Mucosa of rectum (tissue), 2 donors: ENCODE results near the gene KDM6B.

Source experiments
- H3K27ac ChIP-seq, 2 donors: one replicate each; pipeline ENCODE4 v1.7.0; 2013; ENCODE audit warnings: inconsistent platforms in 2 of 2, low read depth in 2 of 2, low read length in 2 of 2
- H3K27me3 ChIP-seq, 2 donors: one replicate each; pipeline ENCODE4 v1.7.0; 2013; ENCODE audit warnings: low read length in 2 of 2; ENCODE audit not compliant: control insufficient read depth in 2 of 2, insufficient read depth in 2 of 2
- H3K36me3 ChIP-seq, 2 donors: one replicate each; pipeline ENCODE4 v1.7.0; 2013; ENCODE audit warnings: low read length in 2 of 2; ENCODE audit not compliant: control insufficient read depth in 2 of 2, insufficient read depth in 2 of 2
- H3K4me1 ChIP-seq, 2 donors: one replicate each; pipeline ENCODE4 v1.7.0; 2013; ENCODE audit warnings: low read length in 2 of 2, mild to moderate bottlenecking in 1 of 2; ENCODE audit not compliant: control insufficient read depth in 2 of 2, insufficient read depth in 2 of 2
- H3K4me3 ChIP-seq, 2 donors: one replicate each; pipeline ENCODE4 v1.7.0; 2013; ENCODE audit warnings: low read length in 2 of 2
- H3K9ac ChIP-seq, 2 donors: one replicate each; pipeline ENCODE4 v1.7.0; 2013; ENCODE audit warnings: low read length in 2 of 2, low read depth in 1 of 2, mild to moderate bottlenecking in 1 of 2
- H3K9me3 ChIP-seq, 2 donors: one replicate each; pipeline ENCODE4 v1.7.0; 2013; ENCODE audit warnings: low read length in 2 of 2; ENCODE audit not compliant: control insufficient read depth in 2 of 2
- donor health status: healthy.
- donor health status: Normal muscosa, but diverticular disease.

Gene KDM6B

DNA sequence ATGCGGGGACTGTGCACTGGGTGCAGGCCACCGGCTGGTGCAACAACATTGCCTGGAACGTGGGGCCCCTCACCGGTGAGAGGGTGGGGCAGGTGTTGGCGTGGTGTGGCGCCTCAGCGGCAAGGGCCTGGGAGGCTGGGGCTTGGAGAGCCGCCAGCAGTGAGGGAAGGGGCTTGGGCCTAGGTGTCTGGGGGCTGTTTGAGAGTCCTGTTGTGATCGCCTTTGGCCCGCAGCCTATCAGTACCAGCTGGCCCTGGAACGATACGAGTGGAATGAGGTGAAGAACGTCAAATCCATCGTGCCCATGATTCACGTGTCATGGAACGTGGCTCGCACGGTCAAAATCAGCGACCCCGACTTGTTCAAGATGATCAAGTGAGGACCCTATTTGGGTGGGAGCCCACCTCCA is 18.2 kb downstream of the KDM6B start:
- H3K27ac ChIP-seq, result peak overlapping the region in 1 of 2 donors; percentile 43
- H3K4me3 ChIP-seq, result peak overlapping the region in 1 of 2 donors; percentile 46
- no peaks in the 10 kb centered on the region for H3K27me3 ChIP-seq
- H3K4me1 ChIP-seq, result peaks cover 26 to 29% of the 10 kb centered on the region in 2 donors
- H3K9ac ChIP-seq, result no peak overlapping the region
- peaks cover 38 to 44% of the 10 kb centered on the region in 2 donors for H3K36me3 ChIP-seq
- no peaks in the 10 kb centered on the region for H3K9me3 ChIP-seq

DNA sequence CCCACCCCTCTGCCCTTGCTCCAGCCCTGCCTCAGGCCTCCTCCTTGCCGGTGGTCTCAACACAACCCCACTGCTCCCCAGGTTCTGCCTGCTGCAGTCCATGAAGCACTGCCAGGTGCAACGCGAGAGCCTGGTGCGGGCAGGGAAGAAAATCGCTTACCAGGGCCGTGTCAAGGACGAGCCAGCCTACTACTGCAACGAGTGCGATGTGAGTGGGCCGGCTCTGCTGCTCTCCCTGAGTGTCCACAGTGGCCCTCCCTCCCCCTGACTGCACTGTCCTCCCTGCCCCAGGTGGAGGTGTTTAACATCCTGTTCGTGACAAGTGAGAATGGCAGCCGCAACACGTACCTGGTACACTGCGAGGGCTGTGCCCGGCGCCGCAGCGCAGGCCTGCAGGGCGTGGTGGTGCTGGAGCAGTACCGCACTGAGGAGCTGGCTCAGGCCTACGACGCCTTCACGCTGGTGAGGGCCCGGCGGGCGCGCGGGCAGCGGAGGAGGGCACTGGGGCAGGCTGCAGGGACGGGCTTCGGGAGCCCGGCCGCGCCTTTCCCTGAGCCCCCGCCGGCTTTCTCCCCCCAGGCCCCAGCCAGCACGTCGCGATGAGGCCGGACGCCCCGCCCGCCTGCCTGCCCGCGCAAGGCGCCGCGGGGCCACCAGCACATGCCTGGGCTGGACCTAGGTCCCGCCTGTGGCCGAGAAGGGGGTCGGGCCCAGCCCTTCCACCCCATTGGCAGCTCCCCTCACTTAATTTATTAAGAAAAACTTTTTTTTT is 19.1 kb downstream of the KDM6B start:
- Histone ChIP-seq H3K4me3 (no peak overlapping the region), H3K9ac (no peak overlapping the region), H3K27me3 (no peaks in the 10 kb centered on the region), H3K27ac (no peak overlapping the region), H3K9me3 (no peaks in the 10 kb centered on the region), H3K36me3 (peaks cover 38 to 41% of the 10 kb centered on the region in 2 donors), H3K4me1 (peaks cover 28 to 31% of the 10 kb centered on the region in 2 donors)

GRCh38 chr17:7853691-7854038 is 19.6 kb downstream of the KDM6B start:
- Histone ChIP-seq H3K27me3 (no peaks in the 10 kb centered on the region), H3K4me3 (no peak overlapping the region), H3K4me1 (peaks cover 33 to 37% of the 10 kb centered on the region in 2 donors), H3K9ac (no peak overlapping the region), H3K9me3 (no peaks in the 10 kb centered on the region), H3K36me3 (peaks cover 36 to 39% of the 10 kb centered on the region in 2 donors), H3K27ac (no peak overlapping the region)

DNA sequence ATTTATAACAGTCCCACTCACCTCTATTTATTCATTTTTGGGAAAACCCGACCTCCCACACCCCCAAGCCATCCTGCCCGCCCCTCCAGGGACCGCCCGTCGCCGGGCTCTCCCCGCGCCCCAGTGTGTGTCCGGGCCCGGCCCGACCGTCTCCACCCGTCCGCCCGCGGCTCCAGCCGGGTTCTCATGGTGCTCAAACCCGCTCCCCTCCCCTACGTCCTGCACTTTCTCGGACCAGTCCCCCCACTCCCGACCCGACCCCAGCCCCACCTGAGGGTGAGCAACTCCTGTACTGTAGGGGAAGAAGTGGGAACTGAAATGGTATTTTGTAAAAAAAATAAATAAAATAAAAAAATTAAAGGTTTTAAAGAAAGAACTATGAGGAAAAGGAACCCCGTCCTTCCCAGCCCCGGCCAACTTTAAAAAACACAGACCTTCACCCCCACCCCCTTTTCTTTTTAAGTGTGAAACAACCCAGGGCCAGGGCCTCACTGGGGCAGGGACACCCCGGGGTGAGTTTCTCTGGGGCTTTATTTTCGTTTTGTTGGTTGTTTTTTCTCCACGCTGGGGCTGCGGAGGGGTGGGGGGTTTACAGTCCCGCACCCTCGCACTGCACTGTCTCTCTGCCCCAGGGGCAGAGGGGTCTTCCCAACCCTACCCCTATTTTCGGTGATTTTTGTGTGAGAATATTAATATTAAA is 20.2 kb downstream of the KDM6B start:
- Histone ChIP-seq H3K27ac (no peak overlapping the region), H3K36me3 (peaks cover 35% of the 10 kb centered on the region in 2 donors), H3K9ac (no peak overlapping the region), H3K4me1 (peaks cover 39 to 41% of the 10 kb centered on the region in 2 donors), H3K9me3 (no peaks in the 10 kb centered on the region), H3K27me3 (no peaks in the 10 kb centered on the region), H3K4me3 (no peak overlapping the region)

- Histone ChIP-seq H3K27me3 (no peaks in the 10 kb centered on the region), H3K4me3 (peak within 1 kb of the TSS in 1 of 2 donors; percentile 33), H3K27ac (peak within 1 kb of the TSS; percentile 52 to 87), H3K4me1 (peaks cover 39 to 41% of the 10 kb centered on the region in 2 donors), H3K36me3 (peaks cover 26 to 28% of the 10 kb centered on the region in 2 donors), H3K9me3 (no peaks in the 10 kb centered on the region), H3K9ac (no peak within 1 kb of the TSS)
Observed at GRCh38 chr17:7854851-7855659, 21.0 kb downstream of the KDM6B start, which contains the start of gene TMEM88. Gene TMEM88, plus strand, starts transcription at chr17:7855066. Its CDS starts 9 bp downstream, at chr17:7855075.

DNA sequence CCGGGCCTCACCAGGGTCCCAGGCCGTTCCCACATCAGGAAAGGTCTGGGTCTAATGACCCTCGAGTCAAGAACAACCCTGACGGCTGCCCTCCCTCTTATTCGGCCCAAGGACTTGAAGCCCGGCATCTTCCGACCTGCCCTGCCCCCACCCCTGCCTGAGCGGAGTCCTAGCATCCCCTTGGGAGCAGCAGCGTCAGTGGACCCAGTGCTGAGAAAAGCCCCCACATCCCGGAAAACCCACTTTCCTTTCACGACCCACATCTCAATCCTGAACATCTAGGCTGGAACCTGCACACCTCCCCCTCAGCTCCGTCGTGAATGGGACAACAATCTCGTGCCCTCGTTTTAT is 21.6 kb downstream of the KDM6B start:
- H3K4me1 ChIP-seq, result peaks cover 39 to 41% of the 10 kb centered on the region in 2 donors
- peak overlapping the region; percentile 52 to 87 for H3K27ac ChIP-seq
- H3K9me3 ChIP-seq, result no peaks in the 10 kb centered on the region
- H3K36me3 ChIP-seq, result peaks cover 20 to 23% of the 10 kb centered on the region in 2 donors
- H3K9ac ChIP-seq, result no peak overlapping the region
- no peaks in the 10 kb centered on the region for H3K27me3 ChIP-seq
- H3K4me3 ChIP-seq, result peak overlapping the region in 1 of 2 donors; percentile 33

DNA sequence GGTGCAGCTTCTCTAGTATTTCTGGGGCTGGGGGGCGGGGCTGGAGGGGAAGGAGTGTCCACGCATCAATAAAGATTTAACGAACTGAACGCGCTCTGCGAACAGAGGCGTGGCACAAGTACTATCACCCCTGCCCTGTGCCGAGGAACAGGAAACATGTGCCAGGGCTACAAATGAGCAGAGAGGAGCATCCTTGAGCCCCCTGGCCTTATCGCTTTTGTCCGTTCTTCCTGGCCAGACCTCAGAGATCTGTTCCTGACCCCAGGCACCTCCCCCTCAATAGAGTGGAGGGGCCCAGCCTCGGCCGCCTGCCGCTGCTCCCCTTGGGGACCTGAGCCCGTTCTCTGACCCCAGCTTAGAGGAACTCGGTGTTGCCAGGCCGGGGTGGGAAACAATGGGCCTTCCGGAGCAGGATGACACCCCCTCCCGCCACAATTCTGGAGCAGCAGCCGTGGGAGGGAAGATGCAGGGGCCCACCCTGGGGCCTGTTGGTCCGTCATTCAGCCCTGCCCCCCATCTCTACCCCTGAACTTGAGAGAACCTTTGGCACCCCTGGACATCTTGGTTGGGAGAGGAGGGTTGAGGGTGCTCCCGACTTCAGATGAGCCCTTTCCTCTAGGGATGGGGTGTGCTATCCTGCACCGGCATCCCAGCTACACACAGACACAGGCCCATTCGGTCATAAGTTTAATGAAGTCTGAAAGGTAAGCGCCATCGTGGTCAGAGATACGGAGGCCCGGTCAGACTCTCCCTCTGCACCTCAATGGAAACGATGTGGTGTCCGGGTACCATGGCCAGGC is 22.2 kb downstream of the KDM6B start:
- H3K4me3 ChIP-seq, result peak overlapping the region; percentile 92
- H3K36me3 ChIP-seq, result peaks cover 15 to 17% of the 10 kb centered on the region in 2 donors
- no peaks in the 10 kb centered on the region for H3K27me3 ChIP-seq
- H3K4me1 ChIP-seq, result peaks cover 38% of the 10 kb centered on the region in 2 donors
- no peaks in the 10 kb centered on the region for H3K9me3 ChIP-seq
- H3K9ac ChIP-seq, result peak overlapping the region; percentile 56 to 79
- peak overlapping the region; percentile 87 to 94 for H3K27ac ChIP-seq

- Histone ChIP-seq H3K27me3 (no peaks in the 10 kb centered on the region), H3K9ac (peak within 1 kb of the TSS; percentile 56 to 84), H3K27ac (peak within 1 kb of the TSS; percentile 87 to 94), H3K36me3 (peaks cover 11 to 12% of the 10 kb centered on the region in 2 donors), H3K4me1 (peaks cover 31 to 32% of the 10 kb centered on the region in 2 donors), H3K4me3 (peak within 1 kb of the TSS; percentile 92), H3K9me3 (no peaks in the 10 kb centered on the region)
Observed at GRCh38 chr17:7856811-7857712, 23.0 kb downstream of the KDM6B start, which contains the start of gene NAA38. Gene NAA38, minus strand, starts transcription at chr17:7857559. Its CDS starts 96 bp downstream, at chr17:7857463.
